Measurements from ENCODE around the gene TXNDC5. TPM values are rescaled to one million over a fixed set of nuclear protein-coding genes. Genes with fewer than 3 reads are reported as not detected.

The TXNDC5 gene
- polyA plus RNA-seq, 1 donor = 88.1 TPM

GRCh38 chr6:7848229-7848628 is 62.4 kb downstream of the TXNDC5 start:
- no peak for DNase-seq

- DNase-seq = no peak
Observed at GRCh38 chr6:7846966-7847818, 63.4 kb downstream of the TXNDC5 start.

GRCh38 chr6:7841781-7842468 is 68.7 kb downstream of the TXNDC5 start:
- DNase-seq = no peak

GRCh38 chr6:7836371-7837026 is 74.1 kb downstream of the TXNDC5 start:
- DNase-seq = no peak

- DNase-seq = no peak
Observed at GRCh38 chr6:7833751-7834070, 76.9 kb downstream of the TXNDC5 start.

- DNase-seq = no peak
Observed at GRCh38 chr6:7832904-7833750, 77.5 kb downstream of the TXNDC5 start.

Other genes with a start within 250 kb of the TXNDC5 start
- gene BMP6, start 184.7 kb downstream of the TXNDC5 start, polyA plus RNA-seq (ENCODE audit: insufficient read length) = 1.1 TPM
- gene BLOC1S5, start 153.6 kb upstream of the TXNDC5 start, polyA plus RNA-seq (ENCODE audit: insufficient read length) = 12.1 TPM
- gene EEF1E1, start 191.8 kb upstream of the TXNDC5 start, polyA plus RNA-seq (ENCODE audit: insufficient read length) = 18.2 TPM